Measurements from ENCODE around the gene DHRS7C.

GRCh38 chr17:9788601-9789000 is 2.8 kb downstream of the DHRS7C start:
- no peak for TF ChIP-seq CTCF (optimal IDR thresholded peaks at IDR 0.05 in 1 of 3, IDR thresholded peaks at IDR 0.05 in 1 of 3, conservative IDR thresholded peaks at IDR 0.05 in 1 of 3; ENCODE audit: extremely low read depth in 1 of 3, insufficient read depth in 2 of 3, low read length in 3 of 3)
- TF ChIP-seq EZH2 (IDR thresholded peaks at IDR 0.05; ENCODE audit: low read length) = no peak
